ENCODE results near the gene SCAANT1.

The SCAANT1 gene

DNA sequence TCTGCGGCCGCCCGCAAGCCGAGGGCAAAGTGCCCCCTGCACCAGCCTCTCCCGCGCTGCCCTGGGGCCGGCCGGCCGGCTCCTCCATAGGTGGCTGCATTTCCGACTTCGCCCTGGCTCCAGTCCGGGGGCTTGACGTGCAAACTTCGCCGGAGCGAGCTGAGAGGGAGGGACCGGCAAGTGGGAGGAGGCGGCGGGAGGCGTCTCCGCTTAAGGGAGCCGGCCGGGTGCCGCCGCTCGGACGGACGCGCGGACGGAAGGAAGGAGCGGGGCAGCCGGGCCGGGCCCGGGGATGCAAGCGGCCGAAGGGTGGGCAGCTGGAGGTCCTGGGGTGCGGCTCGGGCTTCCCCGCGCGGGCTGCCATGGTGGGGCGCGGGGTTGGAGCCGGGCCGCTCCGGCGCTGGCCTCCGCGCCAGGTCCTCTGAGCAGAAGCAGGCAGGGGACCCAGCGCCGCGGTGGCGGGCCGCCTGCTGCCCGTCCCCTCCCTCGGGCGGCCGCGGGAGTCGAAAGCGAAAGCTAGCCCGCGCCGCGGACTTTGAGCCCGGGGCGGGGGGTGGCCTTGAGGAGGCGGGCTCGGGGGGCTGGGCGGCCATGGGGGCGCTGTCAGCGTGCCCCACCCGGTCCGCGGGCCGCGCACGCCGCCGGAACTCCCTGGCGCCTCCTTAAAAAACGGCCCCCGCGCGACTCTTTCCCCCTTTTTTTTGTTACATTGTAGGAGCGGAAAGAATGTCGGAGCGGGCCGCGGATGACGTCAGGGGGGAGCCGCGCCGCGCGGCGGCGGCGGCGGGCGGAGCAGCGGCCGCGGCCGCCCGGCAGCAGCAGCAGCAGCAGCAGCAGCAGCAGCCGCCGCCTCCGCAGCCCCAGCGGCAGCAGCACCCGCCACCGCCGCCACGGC is at the start of gene SCAANT1:
Gene SCAANT1, minus strand, starts transcription at position 511 of the 895 bp plus-strand sequence.
- DNase-seq (ENCODE audit: low read depth) = peak; percentile 92

DNA sequence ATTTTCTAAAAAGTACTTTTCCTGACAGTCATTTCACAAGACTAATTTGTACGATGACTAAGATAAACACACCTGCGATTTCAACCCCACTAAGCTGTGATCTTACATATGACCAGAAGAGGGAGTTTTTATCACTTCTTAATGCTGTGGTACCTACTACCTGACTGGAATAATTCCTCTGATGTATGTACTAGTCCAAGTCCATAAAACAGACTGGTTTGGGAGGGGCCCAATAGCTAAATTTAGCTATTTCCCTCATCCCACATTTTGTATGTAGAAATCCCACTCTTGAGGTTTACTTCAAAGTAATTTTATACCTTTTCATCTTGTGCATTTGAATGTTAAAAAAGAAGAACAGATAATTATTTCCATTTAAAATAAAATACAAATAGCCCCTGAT is 49.7 kb upstream of the SCAANT1 start:
- DNase-seq (ENCODE audit: low read depth) = peak; percentile 21

DNA sequence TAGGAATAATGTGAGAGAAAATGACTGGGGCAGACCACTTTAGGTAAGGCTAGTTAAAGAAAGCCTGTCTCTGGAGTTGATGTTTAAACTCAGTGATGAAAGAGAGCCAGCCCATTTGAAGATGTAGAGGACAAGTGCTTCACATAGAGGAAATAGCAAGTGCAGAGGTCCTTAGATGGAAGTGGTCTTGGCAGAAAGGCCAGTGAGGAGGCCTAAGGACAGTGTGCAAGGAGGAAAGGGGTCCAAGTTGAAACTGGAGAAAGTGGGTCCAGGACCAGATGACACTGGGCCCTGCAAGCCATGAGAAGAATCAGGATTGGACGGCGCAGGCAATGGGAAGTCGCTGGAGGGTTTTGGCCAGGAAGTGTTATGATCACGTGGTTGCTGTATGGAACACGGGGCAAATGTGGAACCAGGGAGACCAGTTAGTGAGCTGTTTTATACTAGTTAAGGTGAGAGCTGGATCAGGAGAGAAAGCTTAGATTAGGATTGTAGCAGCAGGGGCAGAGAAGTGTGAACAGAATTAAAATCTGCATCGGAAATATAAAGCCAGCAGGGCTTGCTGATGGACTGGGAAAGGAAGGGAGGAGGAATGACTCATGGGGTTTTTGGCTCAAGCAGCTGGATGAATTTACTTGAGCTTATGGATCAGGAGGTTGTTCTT is 48.0 kb upstream of the SCAANT1 start:
- DNase-seq (ENCODE audit: low read depth) = peak; percentile 52

DNA sequence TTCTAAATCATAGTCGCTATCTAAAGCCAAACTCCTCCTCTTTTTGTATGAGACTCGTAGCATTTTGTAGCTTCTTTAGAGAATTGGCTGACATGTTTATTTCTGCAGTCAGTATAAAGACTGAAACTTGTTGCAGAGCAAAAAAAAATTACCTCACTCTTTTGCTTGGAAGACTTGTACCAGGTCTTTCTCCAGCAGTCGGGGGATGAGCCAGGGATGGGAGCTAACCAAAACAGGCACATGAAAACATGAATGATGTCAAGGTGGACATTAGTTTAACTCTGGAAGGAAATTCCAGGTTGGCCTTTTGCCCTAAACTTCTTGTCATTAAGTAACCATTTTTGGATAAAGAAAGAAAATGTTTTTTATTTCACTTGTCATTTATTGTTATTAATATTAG is 47.0 kb upstream of the SCAANT1 start:
- no peak for DNase-seq (ENCODE audit: low read depth)

DNA sequence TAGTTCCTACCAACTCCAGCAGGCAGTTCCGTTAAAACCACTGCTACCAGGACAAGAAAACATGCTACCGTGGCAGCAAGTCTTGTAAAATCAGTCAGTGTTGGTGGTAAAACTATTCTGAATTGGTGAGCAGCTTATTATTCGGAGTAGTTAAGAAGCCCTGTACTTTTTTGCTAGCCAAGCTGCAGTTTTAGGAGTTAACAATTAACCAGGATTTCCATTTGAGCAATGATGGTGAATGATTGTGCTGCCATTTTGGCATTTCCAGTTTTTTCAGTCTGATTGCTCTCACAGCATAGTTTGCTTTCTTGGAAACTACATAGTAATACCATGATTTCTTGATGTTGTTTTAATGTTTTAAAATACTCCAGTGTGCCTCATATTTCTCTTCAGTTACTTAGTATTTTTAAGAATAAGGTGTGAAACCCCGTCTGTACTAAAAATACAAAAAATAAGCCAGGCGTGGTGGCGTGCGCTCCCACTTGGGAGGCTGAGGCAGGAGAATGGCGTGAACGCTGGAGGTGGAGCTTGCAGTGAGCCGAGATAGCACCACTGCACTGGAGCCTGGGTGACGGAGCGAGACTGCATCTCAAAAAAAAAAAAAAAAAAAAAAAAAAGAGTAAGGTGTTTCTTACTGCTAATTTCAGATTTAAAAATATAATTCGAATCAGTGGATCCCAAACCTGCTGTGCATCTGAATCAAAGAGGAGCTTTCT is 43.8 kb upstream of the SCAANT1 start:
- no peak for DNase-seq (ENCODE audit: low read depth)

DNA sequence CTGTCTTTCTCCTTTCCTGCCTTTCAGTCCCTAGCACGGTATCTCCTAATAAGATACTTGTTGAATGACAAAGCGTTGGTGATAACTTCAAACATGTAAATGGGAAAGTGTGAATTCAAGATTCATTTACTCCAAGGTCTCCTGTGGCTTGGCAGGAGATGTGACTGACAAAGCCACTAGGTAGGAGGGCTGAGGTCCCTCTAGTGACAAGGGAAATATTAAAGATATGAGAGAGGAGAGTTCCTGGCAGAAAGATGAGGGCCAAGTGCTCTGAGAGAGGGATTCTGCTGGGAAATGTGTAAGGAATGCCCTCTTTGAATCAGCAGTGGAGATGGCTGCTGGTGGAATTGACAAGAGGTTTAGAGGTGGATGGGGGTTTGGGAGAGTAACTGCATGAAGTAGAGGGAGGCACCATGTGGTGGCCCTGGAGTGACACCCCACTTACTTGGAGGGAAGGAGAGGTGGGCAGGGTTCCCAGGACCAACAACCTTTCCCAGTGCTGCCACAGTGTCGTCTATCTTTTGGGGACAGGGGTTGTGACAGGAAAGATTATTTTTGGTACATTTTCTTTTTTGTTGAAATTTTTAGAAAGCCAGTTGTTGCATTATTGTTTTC is 43.0 kb upstream of the SCAANT1 start:
- DNase-seq (ENCODE audit: low read depth) = no peak

DNA sequence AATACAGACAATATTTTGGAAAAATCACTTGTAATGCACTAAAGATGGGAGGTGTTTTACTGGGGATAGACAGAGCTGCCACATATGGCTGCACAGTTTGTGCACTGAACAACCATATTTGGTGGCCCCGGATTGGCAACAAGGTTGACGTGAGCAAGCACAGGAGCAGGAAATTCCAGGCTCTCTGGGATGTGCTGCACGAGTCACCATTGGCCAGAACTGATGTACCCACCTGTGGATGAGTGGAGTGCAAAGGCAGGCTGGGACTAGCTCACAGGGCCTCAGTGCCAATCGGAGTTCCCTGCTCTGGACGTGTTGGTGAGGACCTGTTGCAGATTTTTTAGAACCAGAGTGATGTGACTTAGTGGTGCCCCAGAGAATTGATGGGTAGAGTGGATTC is 42.0 kb upstream of the SCAANT1 start:
- DNase-seq (ENCODE audit: low read depth) = no peak

DNA sequence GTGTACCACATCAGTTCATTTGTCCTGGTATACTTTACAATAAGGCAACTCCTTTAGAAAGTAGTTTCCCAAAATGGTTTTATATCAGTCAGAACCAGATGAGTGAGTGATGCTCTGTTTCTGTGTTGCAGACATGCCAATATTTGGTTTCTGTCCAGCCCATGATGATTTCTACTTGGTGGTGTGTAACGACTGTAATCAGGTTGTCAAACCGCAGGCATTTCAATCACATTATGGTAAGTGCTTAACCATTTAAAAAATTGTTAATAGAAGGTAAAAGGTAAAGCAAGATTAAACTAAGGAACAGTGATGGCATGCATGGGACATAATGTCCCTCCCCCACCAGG is 40.0 kb upstream of the SCAANT1 start:
- no peak for DNase-seq (ENCODE audit: low read depth)

DNA sequence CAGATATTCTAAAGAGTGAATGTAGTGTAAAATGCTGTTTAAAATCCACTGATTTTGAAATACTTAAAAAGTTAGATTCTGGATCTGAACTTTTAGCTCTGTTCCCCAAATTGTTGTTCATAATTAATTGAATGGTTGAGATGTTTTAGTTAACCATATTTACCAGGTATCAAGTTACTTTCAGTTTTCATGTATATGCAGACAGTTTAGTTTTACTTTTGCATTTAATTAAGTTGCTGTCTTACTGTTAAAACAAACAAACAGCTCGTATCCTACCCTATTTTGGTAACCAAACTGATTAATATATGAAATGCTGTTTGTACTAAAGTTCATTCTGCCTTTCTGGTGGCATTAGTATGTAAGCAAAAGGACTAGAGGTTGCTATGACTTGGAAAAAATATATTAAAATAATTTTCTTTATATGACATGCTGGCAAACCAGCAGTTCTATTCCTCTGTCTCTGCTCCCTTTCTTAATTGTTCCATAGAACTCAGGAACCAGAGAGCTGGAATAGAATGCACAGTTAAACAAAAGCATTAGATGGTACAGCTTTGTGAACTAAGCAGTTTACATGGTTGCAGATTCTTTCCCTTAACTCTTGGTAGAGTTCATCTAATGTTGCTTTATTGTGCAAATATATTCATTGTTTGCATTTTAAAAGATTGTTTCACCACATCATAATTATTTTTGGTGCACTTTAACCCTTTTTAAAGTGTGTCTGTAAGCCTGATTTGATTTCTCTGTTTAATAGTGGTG is 39.5 kb upstream of the SCAANT1 start:
- no peak for DNase-seq (ENCODE audit: low read depth)

DNA sequence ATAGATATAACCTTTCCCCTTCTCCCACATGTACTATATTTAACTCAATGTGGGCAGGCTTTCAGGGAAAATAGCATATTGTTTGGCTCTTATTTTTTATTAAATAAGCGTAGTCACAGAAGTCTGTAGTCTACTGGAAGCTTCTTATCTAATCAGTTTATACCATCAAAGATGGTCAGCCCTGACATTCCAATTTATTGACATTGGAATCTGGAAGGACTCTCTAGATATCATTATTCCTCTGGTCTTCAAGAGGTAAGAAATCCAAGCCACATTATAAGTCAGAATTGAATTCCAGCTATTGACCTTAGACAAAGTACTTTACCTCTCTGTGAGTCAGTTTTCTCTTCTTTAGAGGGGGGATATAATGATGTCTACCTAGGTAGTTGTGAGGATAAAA is 38.5 kb upstream of the SCAANT1 start:
- no peak for DNase-seq (ENCODE audit: low read depth)

DNA sequence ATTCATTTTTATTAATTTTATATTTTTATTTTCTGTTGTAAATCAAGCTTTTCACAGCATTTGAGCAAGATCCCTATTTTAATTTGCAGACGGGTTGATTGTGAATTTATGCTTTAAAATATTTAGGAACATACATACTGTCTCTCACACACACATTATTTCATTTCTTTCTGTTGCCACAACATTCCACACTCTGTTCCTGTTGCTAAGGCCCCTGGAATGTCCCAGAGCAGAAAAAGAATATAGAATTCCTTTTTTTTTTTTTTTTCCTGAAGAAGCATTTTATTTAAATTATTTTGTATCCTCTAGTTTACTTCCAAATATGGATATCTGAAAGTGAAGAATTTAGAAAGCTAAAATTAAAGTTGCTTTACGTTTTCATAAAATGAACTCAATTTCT is 36.8 kb upstream of the SCAANT1 start:
- peak; percentile 67 for DNase-seq (ENCODE audit: low read depth)

DNA sequence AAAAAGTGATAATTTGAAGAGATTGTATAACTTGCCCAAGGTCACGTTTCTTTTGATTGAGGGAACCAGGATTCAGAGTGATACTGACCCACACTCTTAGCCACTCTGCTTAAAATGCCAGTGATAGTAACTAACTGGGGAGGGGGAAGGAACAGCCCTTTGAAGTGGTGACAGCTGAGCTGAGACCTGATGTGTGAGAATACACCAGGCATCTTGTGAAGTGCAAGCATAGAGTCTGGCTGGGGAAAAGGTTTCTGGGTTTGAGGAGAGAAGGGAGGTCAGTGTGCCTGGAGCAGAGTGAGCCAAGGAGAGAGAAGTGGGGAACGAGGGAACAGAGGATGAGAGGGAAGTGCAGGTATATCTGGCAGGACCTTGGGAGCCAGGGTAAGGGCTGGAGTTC is 35.4 kb upstream of the SCAANT1 start:
- DNase-seq (ENCODE audit: low read depth) = no peak

DNA sequence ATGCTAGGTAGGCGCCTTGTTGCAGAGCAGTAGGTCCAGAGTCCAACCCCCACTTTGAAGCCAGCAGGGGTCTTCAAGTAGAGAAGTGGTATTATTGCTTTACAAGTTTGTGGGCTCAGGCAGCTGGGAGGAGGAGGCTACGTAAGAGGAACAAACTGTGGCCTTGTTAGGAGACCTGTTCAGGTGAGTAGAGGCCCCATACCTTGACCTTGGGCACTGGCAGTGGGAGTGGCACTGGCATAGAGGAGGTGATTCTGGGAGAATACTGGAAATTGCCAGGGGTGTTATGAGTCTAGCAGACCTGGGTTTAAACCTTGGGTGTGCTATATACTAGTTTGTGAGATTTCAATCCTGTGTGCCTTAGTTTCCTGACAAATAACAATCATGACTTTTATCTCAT is 34.6 kb upstream of the SCAANT1 start:
- no peak for DNase-seq (ENCODE audit: low read depth)

DNA sequence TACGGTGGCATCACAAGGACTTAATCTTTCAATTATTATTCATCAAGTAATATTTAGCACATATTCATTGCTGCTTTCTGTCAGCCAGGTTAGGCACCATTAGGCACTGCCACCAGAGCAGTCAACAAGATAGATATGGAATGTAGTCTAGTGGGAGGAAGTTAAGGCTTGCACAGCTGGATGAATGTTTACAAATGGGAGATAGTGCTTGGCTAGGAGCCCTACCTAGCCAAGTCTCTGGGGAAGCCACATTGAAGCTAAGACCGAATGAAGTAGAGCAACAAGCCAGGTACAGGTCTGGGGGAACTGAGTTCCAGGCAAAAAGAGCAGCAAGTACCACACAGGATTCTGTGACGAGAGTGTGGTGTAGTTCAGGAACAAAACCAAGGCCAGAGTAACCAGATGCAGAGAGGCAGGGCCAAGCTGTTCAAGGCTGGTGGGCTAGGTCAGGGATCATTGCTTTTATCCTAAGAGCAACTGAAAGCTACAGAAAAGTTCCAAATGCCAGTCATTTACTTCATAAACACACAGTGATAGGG is 33.4 kb upstream of the SCAANT1 start:
- DNase-seq (ENCODE audit: low read depth) = no peak

DNA sequence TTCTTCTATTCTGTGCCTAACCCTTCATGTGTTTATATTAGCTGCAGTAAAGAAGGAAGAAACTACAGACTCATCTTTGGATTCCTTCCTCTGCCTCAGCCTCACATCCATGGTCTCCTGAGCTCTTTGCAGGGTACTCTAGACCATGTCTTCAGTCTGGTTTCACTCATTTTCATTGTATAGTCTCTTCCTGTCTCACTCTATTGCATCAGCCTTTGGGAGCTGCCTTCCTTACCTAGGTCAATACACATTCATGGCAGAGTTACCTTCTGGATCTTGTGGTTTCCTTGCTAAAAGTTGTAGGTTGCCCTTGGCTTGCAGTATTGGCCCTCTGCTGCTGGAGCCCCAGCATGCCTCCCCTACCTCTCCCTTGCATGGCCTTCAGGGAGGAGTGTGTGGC is 31.5 kb upstream of the SCAANT1 start:
- no peak for DNase-seq (ENCODE audit: low read depth)

DNA sequence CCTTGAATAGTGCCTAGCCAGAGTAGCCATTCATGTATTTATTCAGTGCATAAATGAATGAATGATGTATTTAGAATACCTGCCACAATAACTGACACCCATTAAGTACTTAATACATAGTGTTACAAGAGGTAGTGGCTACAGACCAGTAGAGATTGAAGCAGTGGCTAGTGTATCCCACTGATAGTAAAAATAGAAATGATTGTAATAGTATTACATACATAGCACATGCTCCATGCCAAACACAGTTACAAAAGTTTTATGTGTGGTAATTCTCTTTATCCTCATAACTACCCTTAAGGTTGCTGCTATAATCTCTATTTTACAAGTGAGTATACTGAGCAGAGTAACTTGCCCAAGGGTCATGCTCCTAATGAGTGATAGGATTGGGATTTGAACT is 30.3 kb upstream of the SCAANT1 start:
- no peak for DNase-seq (ENCODE audit: low read depth)

DNA sequence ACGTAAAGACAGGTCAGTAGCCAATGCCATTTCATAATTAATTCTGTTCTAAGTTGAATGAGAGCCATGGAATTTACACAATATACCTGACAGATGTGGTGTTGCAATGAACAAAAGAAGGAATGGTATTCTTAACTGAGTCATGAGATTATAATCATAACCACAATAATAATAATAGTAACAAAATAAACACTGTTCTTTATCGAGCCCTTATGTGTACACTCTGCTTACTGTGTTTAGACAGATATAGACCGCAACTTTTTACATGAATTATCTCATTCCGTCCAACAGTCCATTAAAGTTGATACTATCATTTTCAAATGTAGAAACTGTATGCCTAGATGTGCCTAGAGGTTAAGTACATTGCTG is 28.2 kb upstream of the SCAANT1 start:
- peak; percentile 79 for DNase-seq (ENCODE audit: low read depth)

DNA sequence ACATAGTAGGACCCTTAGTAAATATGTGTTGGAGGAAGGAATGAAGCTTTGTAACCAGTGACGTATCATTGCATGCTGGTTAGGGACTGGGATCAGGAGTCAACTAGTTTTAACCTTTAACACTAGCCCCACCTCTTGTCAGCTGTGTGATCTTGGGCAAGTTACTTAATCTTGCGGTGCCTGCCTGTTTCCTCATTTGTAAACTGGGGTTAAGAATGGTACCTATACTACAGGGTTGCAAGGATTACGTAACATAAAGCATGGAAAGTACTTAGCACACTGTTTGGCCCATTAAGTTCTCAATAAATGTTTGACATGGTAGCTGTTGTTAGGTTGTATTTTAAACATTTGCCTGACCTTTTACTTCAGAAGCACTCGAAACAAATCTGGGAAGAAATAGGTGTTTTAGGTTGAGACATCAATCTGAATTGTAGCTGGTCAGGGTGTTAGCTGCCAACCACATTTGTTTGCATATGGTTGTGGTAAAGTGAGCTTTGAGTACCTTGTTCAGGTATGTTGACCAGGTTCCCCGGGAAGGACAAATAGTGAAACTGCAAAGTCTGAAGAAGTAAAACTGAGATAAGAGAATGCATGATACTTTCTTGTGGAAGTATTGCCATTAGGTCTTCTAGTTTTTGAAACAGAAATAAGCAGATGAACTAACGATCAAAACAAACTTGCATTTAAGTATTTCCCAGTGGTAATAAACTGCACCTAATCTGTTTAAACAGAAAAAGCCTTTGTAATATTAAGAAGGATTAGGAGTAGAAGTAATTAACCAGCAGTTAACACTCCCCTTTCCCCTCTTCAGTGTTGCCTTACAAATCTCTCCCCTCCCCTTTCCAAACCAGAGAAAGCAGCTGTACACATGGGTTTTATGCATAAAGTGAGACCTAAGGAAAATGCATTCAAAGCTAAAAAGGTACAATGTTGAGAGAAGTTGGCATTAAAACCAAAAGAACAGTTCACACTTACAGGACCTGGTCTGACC is 25.8 kb upstream of the SCAANT1 start:
- DNase-seq (ENCODE audit: low read depth) = no peak

DNA sequence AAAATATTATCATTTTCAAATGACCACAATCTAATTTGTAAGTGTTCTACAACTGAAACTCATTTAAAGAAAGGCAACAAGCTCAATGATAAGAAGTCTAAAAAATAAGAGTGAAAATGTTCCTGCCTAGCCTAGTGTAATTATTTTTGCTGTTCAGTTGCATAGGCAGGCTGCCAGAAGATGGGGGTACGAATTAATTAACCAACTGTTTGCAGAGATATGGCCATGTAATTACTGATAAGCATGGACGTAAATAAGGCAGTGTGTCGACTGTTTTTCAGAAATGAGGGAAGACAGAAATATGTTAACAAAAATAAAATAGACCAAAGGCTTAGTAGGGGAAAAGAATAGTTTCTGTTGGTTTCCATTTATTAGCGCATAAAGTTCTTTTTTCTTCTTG is 24.7 kb upstream of the SCAANT1 start:
- DNase-seq (ENCODE audit: low read depth) = no peak

Data from fibroblast of gingiva (primary cell).